OCI-LY1 (cell line): Measurements from ENCODE around the gene FXYD1.

Experiments used
- H2AFZ ChIP-seq: fragments of 200-600 bp; sonication (generic), shearing (Covaris generic); 2 replicates; pipeline ENCODE4 v1.6.0; 2014; ENCODE audit warnings: antibody characterized with exemption, mild to moderate bottlenecking, low read length
- H3F3A ChIP-seq: fragments of 200-600 bp; sonication (generic), shearing (Covaris generic); 2 replicates; pipeline ENCODE4 v1.6.0; 2014; ENCODE audit warnings: mild to moderate bottlenecking, antibody characterized with exemption, low read length, moderate library complexity; ENCODE audit not compliant: insufficient read depth
- H3K27ac ChIP-seq: fragments of 200-600 bp; sonication (generic); 2 replicates; pipeline ENCODE4 v1.5.1; 2014; ENCODE audit warnings: low read length, mixed run types, mild to moderate bottlenecking, low read depth; ENCODE audit not compliant: poor library complexity, severe bottlenecking
- H3K27me3 ChIP-seq: fragments of 200-600 bp; sonication (generic); 2 replicates; pipeline ENCODE4 v1.6.0; 2014; ENCODE audit warnings: antibody characterized with exemption, mild to moderate bottlenecking, low read length, moderate library complexity; ENCODE audit not compliant: insufficient read depth
- H3K36me3 ChIP-seq: fragments of 200-600 bp; sonication (generic); 2 replicates; pipeline ENCODE4 v1.6.1; 2014; ENCODE audit warnings: mild to moderate bottlenecking, antibody characterized with exemption, low read length, moderate library complexity, mixed read lengths; ENCODE audit not compliant: insufficient read depth
- H3K4me1 ChIP-seq: fragments of 200-600 bp; sonication (generic); 2 replicates; pipeline ENCODE4 v1.5.1; 2014; ENCODE audit warnings: mild to moderate bottlenecking, low read length, moderate library complexity; ENCODE audit not compliant: insufficient read depth, severe bottlenecking
- H3K4me2 ChIP-seq: fragments of 200-600 bp; sonication (generic), shearing (Covaris generic); 2 replicates; pipeline ENCODE4 v1.6.1; 2014; ENCODE audit warnings: low read length
- H3K4me3 ChIP-seq: fragments of 200-600 bp; sonication (generic); 2 replicates; pipeline ENCODE4 v1.5.1; 2014; ENCODE audit warnings: low read length, low read depth, mild to moderate bottlenecking, mixed read lengths; ENCODE audit not compliant: poor library complexity, severe bottlenecking
- H3K79me2 ChIP-seq: fragments of 200-600 bp; shearing (Covaris generic); 2 replicates; pipeline ENCODE4 v1.6.1; 2016; ENCODE audit warnings: mixed run types, low read length, mixed read lengths; ENCODE audit not compliant: insufficient read depth
- H3K9ac ChIP-seq: fragments of 200-600 bp; sonication (generic), shearing (Covaris generic); 2 replicates; pipeline ENCODE4 v1.6.1; 2014; ENCODE audit warnings: mild to moderate bottlenecking, low read length, mixed read lengths
- H3K9me2 ChIP-seq: fragments of 200-600 bp; sonication (generic), shearing (Covaris generic); 2 replicates; pipeline ENCODE4 v1.6.1; 2014; ENCODE audit warnings: low read depth, mild to moderate bottlenecking, low read length, mixed read lengths
- H3K9me3 ChIP-seq: fragments of 200-600 bp; shearing (Covaris generic); 2 replicates; pipeline ENCODE4 v1.6.1; 2014; ENCODE audit warnings: low read length, mixed read lengths
- H4K20me1 ChIP-seq: fragments of 200-600 bp; sonication (generic), shearing (Covaris generic); 2 replicates; pipeline ENCODE4 v1.6.0; 2016; ENCODE audit warnings: mild to moderate bottlenecking, low read length; ENCODE audit not compliant: insufficient read depth
- EZH2 ChIP-seq: fragments of 200-600 bp; sonication (generic), shearing (Covaris generic); IDR thresholded peaks from 2 replicates; pipeline ENCODE4 v1.8.0; 2017; ENCODE audit warnings: borderline replicate concordance, mixed run types, mild to moderate bottlenecking, antibody characterized with exemption, low read length, moderate library complexity, mixed read lengths
- TF ChIP-seq, protein P1 (sequence below): fragments of 200-600 bp; sonication (generic), shearing (Covaris generic); IDR thresholded peaks from 2 replicates; pipeline ENCODE4 v1.5.1; 2017; ENCODE audit warnings: mild to moderate bottlenecking, antibody characterized with exemption, low read length, moderate library complexity, mixed read lengths

The FXYD1 gene

DNA sequence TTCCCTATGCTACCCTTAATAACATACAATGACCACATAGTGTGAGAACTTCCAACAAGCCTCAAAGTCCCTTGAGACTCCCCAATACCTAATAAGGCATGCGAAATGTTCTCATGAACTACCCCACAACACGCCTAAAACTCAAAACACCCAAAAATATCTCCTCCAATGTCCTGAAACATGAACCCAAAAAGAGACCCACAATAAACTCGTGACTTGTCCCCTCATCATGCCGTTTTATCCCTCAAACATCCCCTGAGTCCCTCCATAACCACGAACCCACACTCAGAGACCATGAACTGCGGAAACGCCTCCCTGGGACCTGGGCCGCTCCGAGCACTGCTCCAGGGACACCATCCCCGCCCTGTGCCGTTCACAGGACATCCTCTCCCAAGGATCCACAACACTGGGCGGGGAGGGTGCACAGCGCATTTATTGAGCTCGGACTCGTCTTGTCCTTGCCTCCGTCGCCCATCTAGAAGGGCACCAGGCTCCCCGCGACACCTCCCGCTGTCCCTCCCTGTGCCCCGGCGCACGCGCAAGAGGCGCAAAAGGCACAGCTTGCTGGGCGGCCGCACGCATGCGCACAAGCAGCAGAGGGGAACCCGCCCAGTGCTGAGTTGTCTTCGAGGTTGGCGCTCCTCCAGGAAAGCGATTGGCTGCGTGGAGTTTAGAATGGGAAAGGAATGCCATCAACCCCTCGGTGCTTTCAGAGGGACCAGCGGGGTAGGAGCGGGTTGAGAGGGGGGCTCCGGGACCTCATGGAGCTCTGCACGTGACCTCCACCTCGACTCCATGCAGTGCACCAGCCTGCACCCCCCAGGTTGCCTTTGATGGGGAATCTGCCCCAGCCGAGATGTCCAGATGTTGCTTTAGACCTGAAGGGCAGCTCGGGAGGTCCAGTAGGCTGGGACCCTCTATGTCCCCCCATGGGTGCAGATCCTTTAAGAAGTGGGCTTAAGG lies 14.2 kb upstream of the FXYD1 start:
- Histone ChIP-seq H3K4me2 (peak overlapping the region; percentile 90), H2AFZ (peak overlapping the region; percentile 54; the same call in 1 of the 2 replicates), H4K20me1 (no peaks in the 10 kb centered on the region), H3K4me3 (peak overlapping the region; percentile 63), H3K9ac (peak overlapping the region; percentile 62), H3K4me1 (peaks cover 14% of the 10 kb centered on the region), H3K36me3 (no peaks in the 10 kb centered on the region), H3K9me2 (no peaks in the 10 kb centered on the region), H3K79me2 (no peaks in the 10 kb centered on the region), H3K9me3 (no peaks in the 10 kb centered on the region), H3K27ac (no peak overlapping the region), H3K27me3 (no peaks in the 10 kb centered on the region; the same call in 1 of the 2 replicates), H3F3A (no peaks in the 10 kb centered on the region)
- no peak for TF ChIP-seq EZH2
- TF ChIP-seq, protein P1, sequence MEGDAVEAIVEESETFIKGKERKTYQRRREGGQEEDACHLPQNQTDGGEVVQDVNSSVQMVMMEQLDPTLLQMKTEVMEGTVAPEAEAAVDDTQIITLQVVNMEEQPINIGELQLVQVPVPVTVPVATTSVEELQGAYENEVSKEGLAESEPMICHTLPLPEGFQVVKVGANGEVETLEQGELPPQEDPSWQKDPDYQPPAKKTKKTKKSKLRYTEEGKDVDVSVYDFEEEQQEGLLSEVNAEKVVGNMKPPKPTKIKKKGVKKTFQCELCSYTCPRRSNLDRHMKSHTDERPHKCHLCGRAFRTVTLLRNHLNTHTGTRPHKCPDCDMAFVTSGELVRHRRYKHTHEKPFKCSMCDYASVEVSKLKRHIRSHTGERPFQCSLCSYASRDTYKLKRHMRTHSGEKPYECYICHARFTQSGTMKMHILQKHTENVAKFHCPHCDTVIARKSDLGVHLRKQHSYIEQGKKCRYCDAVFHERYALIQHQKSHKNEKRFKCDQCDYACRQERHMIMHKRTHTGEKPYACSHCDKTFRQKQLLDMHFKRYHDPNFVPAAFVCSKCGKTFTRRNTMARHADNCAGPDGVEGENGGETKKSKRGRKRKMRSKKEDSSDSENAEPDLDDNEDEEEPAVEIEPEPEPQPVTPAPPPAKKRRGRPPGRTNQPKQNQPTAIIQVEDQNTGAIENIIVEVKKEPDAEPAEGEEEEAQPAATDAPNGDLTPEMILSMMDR, result no peak

DNA sequence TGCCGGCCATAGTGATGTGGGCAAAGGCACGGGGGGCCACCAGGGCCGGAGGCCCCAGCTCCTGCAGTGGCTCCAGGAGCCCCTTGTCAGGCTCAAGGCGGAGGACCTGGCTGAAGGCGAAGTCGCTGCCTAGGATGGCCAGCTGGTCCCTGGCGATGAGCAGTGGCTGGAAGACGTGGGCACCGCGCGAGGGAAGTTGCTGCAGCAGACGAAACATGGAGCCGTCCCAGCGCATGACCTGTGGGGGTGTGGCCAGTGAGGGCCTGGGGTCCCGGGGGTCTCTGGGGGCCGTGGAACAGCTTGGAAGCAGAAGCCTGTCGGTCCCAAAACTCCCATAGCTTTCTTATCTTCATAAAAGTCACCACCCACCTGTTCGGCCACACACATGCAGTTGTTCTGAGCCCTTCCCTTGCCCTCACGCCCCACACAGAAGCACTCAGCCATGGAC lies 13.3 kb upstream of the FXYD1 start:
- Histone ChIP-seq H3K9ac (no peak overlapping the region), H3K79me2 (no peaks in the 10 kb centered on the region), H3K4me1 (peaks cover 14% of the 10 kb centered on the region), H4K20me1 (no peaks in the 10 kb centered on the region), H3K27me3 (no peaks in the 10 kb centered on the region; the same call in 1 of the 2 replicates), H3K4me2 (peak overlapping the region; percentile 90; the same call in 1 of the 2 replicates), H3K9me2 (no peaks in the 10 kb centered on the region), H3K27ac (no peak overlapping the region), H3K4me3 (no peak overlapping the region), H3K36me3 (no peaks in the 10 kb centered on the region), H3F3A (no peaks in the 10 kb centered on the region), H3K9me3 (no peaks in the 10 kb centered on the region), H2AFZ (no peak overlapping the region)
- TF ChIP-seq, protein P1, result no peak
- TF ChIP-seq EZH2, result no peak

DNA sequence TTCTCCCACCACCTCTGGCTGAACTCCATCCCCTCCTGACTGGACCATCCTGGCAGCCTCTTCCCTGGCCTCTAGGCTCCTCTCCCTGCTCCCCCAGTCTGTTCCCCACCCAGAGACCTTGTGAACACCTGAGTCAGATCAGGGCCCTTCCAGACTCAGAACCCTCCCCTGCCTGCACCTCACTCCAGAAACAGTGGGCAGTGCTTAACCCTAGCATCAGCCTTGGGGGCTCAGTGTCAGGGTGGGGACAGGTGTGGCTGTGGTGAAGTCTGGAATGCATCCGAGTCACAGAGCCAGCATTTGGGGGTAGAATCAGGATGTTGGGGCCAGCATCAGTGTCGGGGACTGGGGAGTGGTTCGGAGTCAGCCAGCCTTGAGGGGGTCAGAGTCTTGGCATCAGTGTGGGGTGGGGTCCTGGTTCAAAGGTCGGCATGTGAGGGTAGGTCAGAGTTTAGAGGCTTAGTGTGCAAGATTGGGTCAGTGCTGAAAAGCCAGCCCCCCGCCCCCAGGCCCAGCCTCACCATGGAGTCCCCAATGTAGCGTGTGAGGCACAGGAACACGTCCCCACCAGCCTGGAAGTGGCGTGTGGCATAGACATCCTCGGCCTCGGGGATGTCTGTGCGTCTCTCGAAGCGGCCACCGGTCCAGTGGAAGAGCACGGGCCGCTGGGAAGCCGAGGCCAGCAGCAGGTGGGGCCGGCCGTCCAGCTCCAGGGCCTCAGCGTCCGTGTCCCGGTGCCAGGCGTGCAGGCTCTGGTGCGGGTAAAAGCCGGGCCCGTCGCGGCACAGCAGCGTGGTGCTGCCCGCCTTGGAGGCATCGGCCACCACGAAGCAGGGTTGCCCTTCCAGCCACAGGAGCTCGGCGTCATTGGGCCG lies 12.6 kb upstream of the FXYD1 start:
- H3K4me3 ChIP-seq, result no peak overlapping the region
- H3F3A ChIP-seq, result no peaks in the 10 kb centered on the region
- no peak overlapping the region for H3K27ac ChIP-seq
- H3K36me3 ChIP-seq, result no peaks in the 10 kb centered on the region
- no peak overlapping the region for H3K4me2 ChIP-seq
- H3K9me3 ChIP-seq, result no peaks in the 10 kb centered on the region
- H3K27me3 ChIP-seq, result no peaks in the 10 kb centered on the region; the same call in 1 of the 2 replicates
- TF ChIP-seq, protein P1, result no peak
- no peak for TF ChIP-seq EZH2
- no peaks in the 10 kb centered on the region for H3K79me2 ChIP-seq
- H3K9me2 ChIP-seq, result no peaks in the 10 kb centered on the region
- peaks cover 14% of the 10 kb centered on the region for H3K4me1 ChIP-seq
- no peak overlapping the region for H2AFZ ChIP-seq
- no peaks in the 10 kb centered on the region for H4K20me1 ChIP-seq
- no peak overlapping the region for H3K9ac ChIP-seq
